ENCODE results near the gene CNTNAP5.

DNA sequence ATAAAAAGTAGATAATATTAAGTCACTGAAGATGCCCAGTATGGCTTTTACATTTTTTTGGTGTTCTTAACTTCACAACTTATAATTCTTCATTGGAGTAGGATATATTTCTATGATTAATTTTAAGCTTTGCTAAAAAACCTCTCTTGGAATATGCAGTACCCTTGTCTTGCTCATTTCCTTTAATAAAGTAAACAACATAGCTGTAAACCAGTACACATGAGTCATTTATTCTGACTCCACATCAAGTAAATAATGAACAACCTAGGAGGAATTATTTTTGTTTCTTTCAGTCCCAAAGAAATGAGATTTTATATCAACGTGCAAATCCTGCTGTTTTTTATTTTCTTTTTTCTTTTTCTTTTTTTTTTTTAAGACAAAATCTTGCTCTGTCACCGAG, 869.1 kb downstream of the CNTNAP5 start:
- TF ChIP-seq, protein P1, sequence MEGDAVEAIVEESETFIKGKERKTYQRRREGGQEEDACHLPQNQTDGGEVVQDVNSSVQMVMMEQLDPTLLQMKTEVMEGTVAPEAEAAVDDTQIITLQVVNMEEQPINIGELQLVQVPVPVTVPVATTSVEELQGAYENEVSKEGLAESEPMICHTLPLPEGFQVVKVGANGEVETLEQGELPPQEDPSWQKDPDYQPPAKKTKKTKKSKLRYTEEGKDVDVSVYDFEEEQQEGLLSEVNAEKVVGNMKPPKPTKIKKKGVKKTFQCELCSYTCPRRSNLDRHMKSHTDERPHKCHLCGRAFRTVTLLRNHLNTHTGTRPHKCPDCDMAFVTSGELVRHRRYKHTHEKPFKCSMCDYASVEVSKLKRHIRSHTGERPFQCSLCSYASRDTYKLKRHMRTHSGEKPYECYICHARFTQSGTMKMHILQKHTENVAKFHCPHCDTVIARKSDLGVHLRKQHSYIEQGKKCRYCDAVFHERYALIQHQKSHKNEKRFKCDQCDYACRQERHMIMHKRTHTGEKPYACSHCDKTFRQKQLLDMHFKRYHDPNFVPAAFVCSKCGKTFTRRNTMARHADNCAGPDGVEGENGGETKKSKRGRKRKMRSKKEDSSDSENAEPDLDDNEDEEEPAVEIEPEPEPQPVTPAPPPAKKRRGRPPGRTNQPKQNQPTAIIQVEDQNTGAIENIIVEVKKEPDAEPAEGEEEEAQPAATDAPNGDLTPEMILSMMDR (IDR thresholded peaks at IDR 0.05) = no peak
- TF ChIP-seq POLR2A (IDR thresholded peaks at IDR 0.05) = no peak
- TF ChIP-seq EP300 (IDR thresholded peaks at IDR 0.05; ENCODE audit: low read depth) = no peak
- TF ChIP-seq POLR2AphosphoS5 (IDR thresholded peaks at IDR 0.05) = no peak
